T-helper 17 cell (primary cell): ENCODE data around the gene GP5. TPM values are rescaled to one million over a fixed set of nuclear protein-coding genes. Genes with fewer than 3 reads are reported as not detected.

ENCODE experiments used
- ATAC-seq: fragments of 150-1000 bp; cut with Tn5 transposase; 2 replicates; pipeline ENCODE4 v1.10.0; 2021; ENCODE audit warnings: mild to moderate bottlenecking, moderate library complexity
- DNase-seq, 3 donors: peaks; one replicate each; pipeline versions ENCODE4 v3.0.0 to v3.0.0-alpha.2; 2020 to 2021
- H3K9me3 ChIP-seq: one replicate; pipeline ENCODE4 v1.7.0; 2013; ENCODE audit warnings: low read length, mild to moderate bottlenecking; ENCODE audit not compliant: control insufficient read depth, poor library complexity, severe bottlenecking
- H3K27ac Mint-ChIP-seq: one replicate; pipeline ENCODE4 v1.8.0; 2022; ENCODE audit warnings: mild to moderate bottlenecking, moderate library complexity, mixed read lengths
- H3K27me3 Mint-ChIP-seq: one replicate; pipeline ENCODE4 v1.8.0; 2022; ENCODE audit warnings: mixed read lengths
- H3K36me3 Mint-ChIP-seq: one replicate; pipeline ENCODE4 v1.8.0; 2022; ENCODE audit warnings: low read depth, mixed read lengths
- H3K4me1 Mint-ChIP-seq: one replicate; pipeline ENCODE4 v1.8.0; 2022; ENCODE audit warnings: mild to moderate bottlenecking, mixed read lengths
- H3K4me3 Mint-ChIP-seq: one replicate; pipeline ENCODE4 v1.8.0; 2022; ENCODE audit warnings: mild to moderate bottlenecking, moderate library complexity, mixed read lengths
- total RNA-seq, 4 donors: library from RNA in 2 of 4; stranded (reverse) in 2 of 4; gene quantifications; one replicate each; pipeline ENCODE4 v1.2.3 and lab custom pipeline; 2022 to 2026

Gene GP5
- total RNA-seq: 1 to 10 TPM; 4.0 to 6.1 TPM
- 1.9 to 5.9 reads per million in 2 donors for total RNA-seq (lab: John Stamatoyannopoulos, UW)

DNA sequence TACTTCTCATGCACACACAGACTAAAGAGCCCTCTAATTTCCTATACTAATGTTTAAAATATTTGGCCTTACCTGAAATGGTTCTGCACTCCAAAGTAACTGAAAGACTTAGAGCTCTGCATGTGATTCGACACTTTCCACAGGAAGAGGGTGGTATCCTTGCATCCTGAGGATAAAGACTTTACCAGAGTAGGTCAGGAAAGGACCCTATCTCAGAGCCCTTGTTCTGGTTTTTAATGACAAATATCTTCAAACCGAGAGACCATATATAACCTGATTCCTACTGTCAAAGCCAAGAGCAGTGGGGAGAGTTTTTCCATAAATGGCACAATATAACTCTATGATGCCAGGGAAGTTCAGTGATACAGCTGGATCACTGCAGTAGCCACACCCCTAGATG, at the start of gene GP5:
Gene GP5, minus strand, starts transcription at position 101 of the 400 bp plus-strand sequence. CDS start 984 bp downstream, outside the sequence.
- H3K4me3 Mint-ChIP-seq: peak within 1 kb of the TSS; percentile 93
- H3K27ac Mint-ChIP-seq: peak within 1 kb of the TSS; percentile 56
- H3K4me1 Mint-ChIP-seq: peaks cover 41% of the 10 kb centered on the region
- DNase-seq (no peak), ATAC-seq (no peak)
- H3K36me3 Mint-ChIP-seq: no peaks in the 10 kb centered on the region
- no peaks in the 10 kb centered on the region for H3K9me3 ChIP-seq
- no peaks in the 10 kb centered on the region for H3K27me3 Mint-ChIP-seq

- H3K9me3 ChIP-seq: no peaks in the 10 kb centered on the region
- Mint-ChIP-seq H3K27ac (no peak overlapping the region), H3K4me1 (peaks cover 12% of the 10 kb centered on the region), H3K27me3 (no peaks in the 10 kb centered on the region), H3K36me3 (peaks cover 11% of the 10 kb centered on the region), H3K4me3 (no peak overlapping the region)
- ATAC-seq: no peak
- DNase-seq: no peak
Observed at GRCh38 chr3:194447657-194448056, 48.6 kb upstream of the GP5 start.

DNA sequence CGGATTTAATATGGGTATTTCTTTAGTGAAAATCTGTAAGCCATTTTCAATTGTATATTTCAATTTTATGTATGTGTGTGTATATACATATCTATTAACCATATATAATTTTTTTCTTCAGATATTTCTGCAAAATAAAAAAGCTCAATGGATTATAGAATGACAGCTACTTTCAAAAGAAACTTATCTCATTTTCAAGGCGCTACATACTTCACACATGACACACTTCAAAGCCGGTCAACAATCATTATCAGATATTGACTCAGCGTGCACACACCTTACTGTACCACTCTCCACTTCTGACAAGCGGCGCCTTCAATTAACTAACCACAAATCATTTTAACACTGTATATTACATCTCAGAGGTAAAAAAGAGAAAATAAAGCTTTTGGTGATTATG, 48.1 kb upstream of the GP5 start:
- peak; percentile 40 for ATAC-seq
- Mint-ChIP-seq H3K27me3 (no peaks in the 10 kb centered on the region), H3K4me3 (no peak overlapping the region), H3K36me3 (peaks cover 8% of the 10 kb centered on the region), H3K27ac (no peak overlapping the region), H3K4me1 (peaks cover 10% of the 10 kb centered on the region)
- no peaks in the 10 kb centered on the region for H3K9me3 ChIP-seq
- DNase-seq: no peak

GRCh38 chr3:194446754-194447153, 47.7 kb upstream of the GP5 start:
- Mint-ChIP-seq H3K4me1 (peaks cover 10% of the 10 kb centered on the region), H3K27me3 (no peaks in the 10 kb centered on the region), H3K27ac (no peak overlapping the region), H3K4me3 (no peak overlapping the region), H3K36me3 (peaks cover 8% of the 10 kb centered on the region)
- ATAC-seq (no peak), DNase-seq (no peak)
- no peaks in the 10 kb centered on the region for H3K9me3 ChIP-seq

DNA sequence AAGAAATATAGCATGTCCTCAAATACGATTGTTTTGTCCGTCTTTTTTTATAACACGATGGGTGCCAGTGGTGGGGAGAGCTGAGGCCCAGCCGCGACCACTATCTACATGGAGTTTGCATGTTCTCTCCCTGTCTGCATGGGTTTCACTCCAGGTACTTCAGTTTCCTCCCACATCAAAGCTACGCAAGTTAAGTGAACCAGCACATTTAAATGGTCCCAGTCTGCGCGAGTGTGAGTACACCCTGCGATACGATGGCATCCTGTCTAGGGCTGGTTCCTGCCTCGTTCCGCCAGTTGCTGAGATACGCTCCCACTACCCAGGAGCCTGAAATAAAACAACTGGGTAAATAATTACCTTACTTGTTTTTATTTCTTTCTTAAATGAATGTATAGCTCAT, 47.1 kb upstream of the GP5 start:
- peaks cover 7% of the 10 kb centered on the region for H3K4me1 Mint-ChIP-seq
- H3K27ac Mint-ChIP-seq: no peak overlapping the region
- DNase-seq (no peak), ATAC-seq (no peak)
- H3K27me3 Mint-ChIP-seq: no peaks in the 10 kb centered on the region
- peaks cover 8% of the 10 kb centered on the region for H3K36me3 Mint-ChIP-seq
- H3K4me3 Mint-ChIP-seq: no peak overlapping the region
- no peaks in the 10 kb centered on the region for H3K9me3 ChIP-seq

DNA sequence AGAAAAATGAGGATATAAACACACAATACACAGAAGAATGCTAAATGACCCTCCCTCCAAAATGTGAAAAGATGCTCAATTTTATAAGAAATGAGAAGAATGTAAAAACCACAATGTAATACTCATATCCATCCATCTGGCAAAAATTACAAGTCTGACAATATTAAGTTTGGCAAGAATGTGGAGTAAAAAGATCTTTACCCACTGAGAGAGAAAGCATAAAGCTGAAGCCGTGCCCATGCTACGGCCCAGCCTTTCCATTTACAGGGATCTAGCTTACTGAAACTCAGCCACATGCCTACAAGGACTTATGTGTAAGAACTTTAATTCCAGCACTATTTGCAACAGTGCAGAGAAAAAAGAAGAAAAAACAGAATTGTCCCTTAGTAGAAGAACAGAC, 44.8 kb upstream of the GP5 start:
- ATAC-seq: no peak
- no peaks in the 10 kb centered on the region for H3K27me3 Mint-ChIP-seq
- no peak for DNase-seq
- no peaks in the 10 kb centered on the region for H3K9me3 ChIP-seq
- peaks cover 9% of the 10 kb centered on the region for H3K36me3 Mint-ChIP-seq
- H3K27ac Mint-ChIP-seq: peak overlapping the region; percentile 83
- no peak overlapping the region for H3K4me3 Mint-ChIP-seq
- H3K4me1 Mint-ChIP-seq: peaks cover 7% of the 10 kb centered on the region

DNA sequence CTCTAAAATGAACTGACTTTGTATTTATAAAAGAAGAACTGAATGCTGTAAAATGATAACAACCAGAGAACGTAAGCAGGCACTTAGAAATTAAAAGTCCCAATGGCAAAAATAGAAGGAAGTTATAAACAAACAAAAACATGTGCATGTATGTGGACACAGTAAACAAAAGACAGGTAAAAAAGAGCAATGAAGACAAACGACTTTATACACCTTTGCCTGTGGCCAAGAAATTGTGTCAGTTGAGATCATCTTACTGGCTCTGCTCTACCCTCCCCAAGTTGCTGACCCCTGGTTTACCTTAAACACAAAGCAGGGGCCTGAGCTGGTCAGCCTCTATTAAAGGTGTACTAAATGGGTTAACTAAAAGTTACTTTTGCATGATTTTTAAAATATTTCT, 41.7 kb upstream of the GP5 start:
- peaks cover 7% of the 10 kb centered on the region for H3K4me1 Mint-ChIP-seq
- H3K4me3 Mint-ChIP-seq: no peak overlapping the region
- H3K27me3 Mint-ChIP-seq: no peaks in the 10 kb centered on the region
- no peaks in the 10 kb centered on the region for H3K9me3 ChIP-seq
- peaks cover 12% of the 10 kb centered on the region for H3K36me3 Mint-ChIP-seq
- ATAC-seq (no peak), DNase-seq (no peak)
- no peak overlapping the region for H3K27ac Mint-ChIP-seq

DNA sequence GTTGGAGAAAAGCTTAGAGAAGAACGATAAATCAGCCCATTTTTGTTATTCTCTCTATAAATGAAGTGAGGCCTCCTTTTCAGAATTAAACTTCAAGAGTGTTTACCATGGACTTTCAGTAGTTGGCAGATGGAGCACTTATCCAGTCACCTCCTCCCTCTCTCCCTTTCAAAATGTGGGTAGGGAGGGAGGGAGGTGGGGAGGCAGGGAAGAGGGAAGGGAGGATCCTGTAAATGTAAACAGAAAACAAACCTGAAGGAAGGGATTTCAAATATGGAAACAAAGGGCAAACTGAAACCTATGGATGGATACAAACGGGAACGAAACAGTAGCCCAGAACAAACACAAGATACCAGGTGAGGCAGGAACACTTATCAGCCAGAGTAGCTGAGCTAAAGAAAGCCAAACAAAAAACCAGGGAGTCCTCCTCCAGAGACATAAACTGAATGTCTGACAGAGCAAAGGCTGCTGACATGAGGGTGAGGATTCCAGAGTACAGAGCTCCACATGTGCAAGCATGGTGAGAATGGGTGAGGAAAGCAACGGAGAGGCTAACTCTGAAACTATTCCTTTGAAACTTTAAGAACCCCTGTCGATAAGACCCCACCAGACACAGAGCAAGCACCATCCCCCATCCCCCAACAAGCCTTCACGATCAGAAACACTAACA, 41.0 kb upstream of the GP5 start:
- DNase-seq (no peak), ATAC-seq (no peak)
- Mint-ChIP-seq H3K36me3 (peaks cover 15% of the 10 kb centered on the region), H3K4me1 (peaks cover 7% of the 10 kb centered on the region), H3K27ac (peak overlapping the region; percentile 66), H3K27me3 (no peaks in the 10 kb centered on the region), H3K4me3 (no peak overlapping the region)
- no peaks in the 10 kb centered on the region for H3K9me3 ChIP-seq

DNA sequence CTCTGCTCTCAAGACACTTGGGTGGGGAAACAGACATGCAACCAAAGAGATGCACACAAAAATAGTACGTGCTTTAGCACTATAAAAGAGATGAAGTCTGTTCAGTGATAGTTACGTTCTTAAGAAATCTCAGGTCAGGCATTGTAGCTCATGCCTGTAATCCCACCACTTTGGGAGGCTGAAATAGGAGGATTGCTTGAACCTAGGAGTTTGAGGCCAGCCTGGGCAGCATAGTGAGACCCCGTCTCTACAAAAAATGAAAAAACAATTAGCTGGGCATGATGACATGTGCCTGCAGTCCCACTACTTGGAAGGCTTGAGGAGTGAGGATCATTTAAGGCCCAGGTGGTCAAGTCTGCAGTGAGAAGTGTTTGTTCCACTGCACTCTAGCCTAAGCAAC, 35.4 kb upstream of the GP5 start:
- peaks cover 10% of the 10 kb centered on the region for H3K36me3 Mint-ChIP-seq
- no peak overlapping the region for H3K4me3 Mint-ChIP-seq
- H3K27ac Mint-ChIP-seq: no peak overlapping the region
- no peaks in the 10 kb centered on the region for H3K27me3 Mint-ChIP-seq
- ATAC-seq (no peak), DNase-seq (no peak)
- H3K9me3 ChIP-seq: no peaks in the 10 kb centered on the region
- H3K4me1 Mint-ChIP-seq: no peaks in the 10 kb centered on the region

DNA sequence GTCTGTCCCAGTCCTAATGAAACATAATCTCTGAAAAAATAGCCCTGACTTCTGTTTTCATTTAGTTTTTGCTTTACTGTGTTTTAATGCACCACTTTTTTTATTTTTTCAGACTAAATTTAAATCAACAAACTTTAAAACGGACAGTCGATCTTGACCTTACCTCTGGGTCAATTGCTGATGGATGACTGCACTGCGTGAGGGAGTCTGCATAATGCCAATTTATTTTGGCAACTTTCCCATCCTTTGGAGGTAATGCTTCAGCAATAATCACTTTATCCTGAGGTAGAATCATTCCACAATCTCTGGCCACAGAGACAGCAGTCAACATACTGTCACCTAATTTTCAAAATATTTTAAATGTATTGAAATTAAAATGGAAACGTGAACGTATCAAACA, 32.5 kb upstream of the GP5 start:
- Mint-ChIP-seq H3K27ac (no peak overlapping the region), H3K4me1 (no peaks in the 10 kb centered on the region), H3K36me3 (peaks cover 10% of the 10 kb centered on the region), H3K4me3 (no peak overlapping the region), H3K27me3 (no peaks in the 10 kb centered on the region)
- no peaks in the 10 kb centered on the region for H3K9me3 ChIP-seq
- no peak for ATAC-seq
- no peak for DNase-seq

- H3K27me3 Mint-ChIP-seq: no peaks in the 10 kb centered on the region
- peaks cover 4% of the 10 kb centered on the region for H3K4me1 Mint-ChIP-seq
- DNase-seq (no peak), ATAC-seq (no peak)
- H3K27ac Mint-ChIP-seq: peak overlapping the region; percentile 24
- H3K4me3 Mint-ChIP-seq: no peak overlapping the region
- peaks cover 5% of the 10 kb centered on the region for H3K36me3 Mint-ChIP-seq
- H3K9me3 ChIP-seq: no peaks in the 10 kb centered on the region
Observed at GRCh38 chr3:194425399-194425798, 26.3 kb upstream of the GP5 start.

- H3K4me1 Mint-ChIP-seq: peaks cover 4% of the 10 kb centered on the region
- H3K27ac Mint-ChIP-seq: peak overlapping the region; percentile 24
- DNase-seq: no peak
- H3K9me3 ChIP-seq: no peaks in the 10 kb centered on the region
- no peaks in the 10 kb centered on the region for H3K27me3 Mint-ChIP-seq
- H3K36me3 Mint-ChIP-seq: peaks cover 5% of the 10 kb centered on the region
- no peak overlapping the region for H3K4me3 Mint-ChIP-seq
- ATAC-seq: no peak
Observed at GRCh38 chr3:194424953-194425352, 25.9 kb upstream of the GP5 start.

- no peak for ATAC-seq
- Mint-ChIP-seq H3K4me3 (no peak overlapping the region), H3K27me3 (no peaks in the 10 kb centered on the region), H3K4me1 (peaks cover 4% of the 10 kb centered on the region), H3K36me3 (peaks cover 5% of the 10 kb centered on the region), H3K27ac (no peak overlapping the region)
- no peaks in the 10 kb centered on the region for H3K9me3 ChIP-seq
- DNase-seq: no peak
Observed at GRCh38 chr3:194424373-194424772, 25.3 kb upstream of the GP5 start.

DNA sequence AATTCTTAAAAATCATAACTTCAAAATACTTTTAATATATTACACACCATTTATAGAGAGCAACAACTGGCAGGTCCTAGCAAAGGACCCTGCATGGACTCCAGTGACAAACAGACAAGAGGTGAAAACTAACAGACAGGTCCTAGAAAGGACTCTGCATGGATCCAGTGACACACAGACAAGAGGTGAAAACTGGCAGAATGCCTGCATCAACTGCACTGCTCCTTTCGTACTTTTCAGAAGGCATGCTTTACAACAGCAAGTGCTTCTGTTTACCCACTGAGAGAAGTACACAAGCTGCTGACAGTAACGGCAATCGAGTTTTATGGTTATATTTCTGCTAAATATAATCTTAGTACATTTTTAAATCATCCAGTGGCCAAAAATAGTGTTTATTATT, 24.3 kb upstream of the GP5 start:
- Mint-ChIP-seq H3K4me3 (no peak overlapping the region), H3K27ac (no peak overlapping the region), H3K36me3 (peaks cover 5% of the 10 kb centered on the region), H3K4me1 (peaks cover 4% of the 10 kb centered on the region), H3K27me3 (no peaks in the 10 kb centered on the region)
- ATAC-seq (no peak), DNase-seq (no peak)
- no peaks in the 10 kb centered on the region for H3K9me3 ChIP-seq
